H1 (cell line): ENCODE results near the gene PRMT5. TPM values are rescaled to one million over a fixed set of nuclear protein-coding genes. Genes with fewer than 3 reads are reported as not detected.

Experiments
- CTCF ChIA-PET: fragments of 300-600 bp; sonication (Branson Sonifier 250); formaldehyde crosslinking; loops from one replicate; lab custom pipeline; 2021; ENCODE audit not compliant: partially characterized antibody; lab: Charles Lee
- POLR2A ChIA-PET: fragments of 300-600 bp; sonication (Branson Sonifier 250); formaldehyde crosslinking; loops from one replicate; lab custom pipeline; 2021; ENCODE audit warnings: inconsistent platforms; ENCODE audit not compliant: partially characterized antibody; lab: Charles Lee
- DNase-seq, 2 experiments: peaks; one replicate each; pipeline versions ENCODE4 v3.0.0 to v3.0.0-alpha.2; 2010 to 2022; ENCODE audit warnings: low spot score in 2 of 2, low read depth in 1 of 2, mixed read lengths in 1 of 2
- FAIRE-seq: peaks from 2 replicates; lab custom pipeline; 2011; peaks lifted over from hg19 to GRCh38; lab: Jason Lieb, UNC
- H2AFZ ChIP-seq: 2 replicates; pipeline ENCODE4 v1.8.1; 2012; ENCODE audit warnings: low read length, inconsistent platforms
- H2AK5ac ChIP-seq: 2 replicates; pipeline ENCODE4 v1.6.1; 2013; ENCODE audit warnings: low read depth, low read length
- H2BK120ac ChIP-seq: replicated peaks from 2 replicates; pipeline ENCODE3; 2013; ENCODE audit warnings: low read depth, low read length, inconsistent platforms
- H2BK12ac ChIP-seq: 2 replicates; pipeline ENCODE4 v1.6.1; 2013; ENCODE audit warnings: low read depth, low read length
- H2BK15ac ChIP-seq: 2 replicates; pipeline ENCODE4 v1.6.1; 2013; ENCODE audit warnings: low read length
- H2BK20ac ChIP-seq: 2 replicates; pipeline ENCODE4 v1.6.1; 2013; ENCODE audit warnings: low read length
- H2BK5ac ChIP-seq: 2 replicates; pipeline ENCODE4 v1.6.1; 2013; ENCODE audit warnings: low read depth, low read length
- H3K14ac ChIP-seq: 2 replicates; pipeline ENCODE4 v1.6.1; 2013; ENCODE audit warnings: inconsistent platforms; ENCODE audit not compliant: insufficient read length
- H3K18ac ChIP-seq: 2 replicates; pipeline ENCODE4 v1.6.1; 2013; ENCODE audit warnings: low read length; ENCODE audit errors: extremely low read depth
- H3K23ac ChIP-seq: 2 replicates; pipeline ENCODE4 v1.6.1; 2013; ENCODE audit warnings: inconsistent platforms; ENCODE audit not compliant: insufficient read length
- H3K23me2 ChIP-seq: 2 replicates; pipeline ENCODE4 v1.6.1; 2013; ENCODE audit warnings: low read depth, low read length
- H3K27ac ChIP-seq: 2 replicates; pipeline ENCODE4 v1.6.1; 2011; ENCODE audit warnings: low read depth, low read length, inconsistent platforms
- H3K27me3 ChIP-seq, 4 experiments: replicated peaks in 1 of 4; 1 replicate in 1 of 4; 2 replicates in 3 of 4; pipeline versions ENCODE4 v1.6.1 to v1.8.1; 2011 to 2013; ENCODE audit warnings: low read length in 3 of 4, mild to moderate bottlenecking in 3 of 4, inconsistent platforms in 2 of 4, mixed read lengths in 2 of 4, moderate library complexity in 1 of 4; ENCODE audit not compliant: control insufficient read depth in 3 of 4, insufficient read depth in 3 of 4; ENCODE audit errors: extremely low read depth in 1 of 4
- H3K36me3 ChIP-seq, 4 experiments: 2 replicates each; pipeline versions ENCODE4 v1.6.1 to v1.8.1; 2011 to 2013; ENCODE audit warnings: mild to moderate bottlenecking in 4 of 4, low read length in 3 of 4, moderate library complexity in 2 of 4, control low read depth in 1 of 4, inconsistent platforms in 1 of 4; ENCODE audit not compliant: insufficient read depth in 4 of 4, control insufficient read depth in 2 of 4
- H3K4ac ChIP-seq: replicated peaks from 2 replicates; pipeline ENCODE3; 2013; ENCODE audit warnings: low read length, low read depth, mixed read lengths, inconsistent platforms; ENCODE audit not compliant: insufficient read length
- H3K4me1 ChIP-seq, 4 experiments: replicated peaks in 1 of 4; 1 replicate in 1 of 4; 2 replicates in 3 of 4; pipeline versions ENCODE4 v1.6.1 to v1.8.1; 2011 to 2013; ENCODE audit warnings: low read length in 3 of 4, inconsistent platforms in 2 of 4, mixed read lengths in 1 of 4; ENCODE audit not compliant: insufficient read depth in 4 of 4, control insufficient read depth in 3 of 4
- H3K4me2 ChIP-seq, 2 experiments: 2 replicates each; pipeline versions ENCODE4 v1.6.1 to v1.8.1; 2011 to 2013; ENCODE audit warnings: low read depth in 2 of 2, low read length in 2 of 2, control low read depth in 1 of 2, inconsistent platforms in 1 of 2, mild to moderate bottlenecking in 1 of 2; ENCODE audit not compliant: insufficient read depth in 1 of 2
- H3K4me3 ChIP-seq, 4 experiments: fragments of 200-600, 300-600 bp in 1 of 4; sonication (generic), shearing (Covaris generic), sonication (Bioruptor Twin) in 1 of 4; 2 replicates each; pipeline versions ENCODE4 v1.5.1 to v1.8.1; 2011 to 2016; ENCODE audit warnings: low read length in 4 of 4, low read depth in 3 of 4, control low read depth in 2 of 4, inconsistent platforms in 2 of 4, mild to moderate bottlenecking in 2 of 4, mixed read lengths in 1 of 4, moderate library complexity in 1 of 4; ENCODE audit not compliant: insufficient read depth in 2 of 4; ENCODE audit errors: extremely low read depth in 1 of 4
- H3K56ac ChIP-seq: replicated peaks from 2 replicates; pipeline ENCODE3; 2013; ENCODE audit warnings: low read depth, mild to moderate bottlenecking, mixed read lengths, low read length, inconsistent platforms; ENCODE audit not compliant: insufficient read length
- H3K79me1 ChIP-seq: 2 replicates; pipeline ENCODE4 v1.6.1; 2013; ENCODE audit warnings: low read depth, low read length, control low read depth
- H3K79me2 ChIP-seq, 2 experiments: 2 replicates each; pipeline versions ENCODE4 v1.6.1 to v1.8.1; 2012 to 2013; ENCODE audit warnings: low read length in 2 of 2, mild to moderate bottlenecking in 2 of 2, inconsistent platforms in 1 of 2; ENCODE audit not compliant: insufficient read depth in 2 of 2, control insufficient read depth in 1 of 2
- H3K9ac ChIP-seq, 4 experiments: replicated peaks in 1 of 4; 1 replicate in 1 of 4; 2 replicates in 3 of 4; pipeline versions ENCODE4 v1.6.1 to v1.8.1; 2011 to 2013; ENCODE audit warnings: low read depth in 3 of 4, low read length in 3 of 4, control low read depth in 2 of 4, mild to moderate bottlenecking in 2 of 4, moderate library complexity in 2 of 4, inconsistent platforms in 1 of 4; ENCODE audit errors: extremely low read depth in 1 of 4
- H3K9me3 ChIP-seq, 2 experiments: 2 replicates each; pipeline versions ENCODE4 v1.6.1 to v1.8.1; 2012 to 2013; ENCODE audit warnings: mild to moderate bottlenecking in 2 of 2, moderate library complexity in 2 of 2, control low read depth in 1 of 2, inconsistent platforms in 1 of 2, low read depth in 1 of 2, low read length in 1 of 2, mixed read lengths in 1 of 2; ENCODE audit not compliant: insufficient read depth in 2 of 2
- H4K20me1 ChIP-seq, 2 experiments: replicated peaks in 1 of 2; 2 replicates each; pipeline versions ENCODE3 to v1.8.1; 2011 to 2013; ENCODE audit warnings: inconsistent platforms in 2 of 2, low read length in 2 of 2, mild to moderate bottlenecking in 1 of 2; ENCODE audit not compliant: insufficient read depth in 2 of 2, control insufficient read depth in 1 of 2
- H4K5ac ChIP-seq: 2 replicates; pipeline ENCODE4 v1.6.1; 2013; ENCODE audit warnings: low read length, low read depth, mixed read lengths, inconsistent platforms; ENCODE audit not compliant: insufficient read length
- H4K8ac ChIP-seq: 2 replicates; pipeline ENCODE4 v1.8.0; 2013; ENCODE audit warnings: mild to moderate bottlenecking, moderate library complexity, low read length, inconsistent platforms; ENCODE audit not compliant: insufficient read depth; ENCODE audit errors: extremely low read depth
- H4K91ac ChIP-seq: replicated peaks from 2 replicates; pipeline ENCODE3; 2013; ENCODE audit warnings: low read length, mixed read lengths, inconsistent platforms; ENCODE audit not compliant: insufficient read length
- SAP30 ChIP-seq: fragments of 300-600 bp; sonication (generic); IDR thresholded peaks from 2 replicates; pipeline ENCODE4 v1.7.1; 2012; ENCODE audit warnings: low read length, moderate library complexity, mild to moderate bottlenecking, inconsistent platforms; ENCODE audit not compliant: insufficient read depth, insufficient replicate concordance
- WGBS, 2 experiments: shearing (Covaris generic) in 1 of 2; methylation state at CpG; one replicate each; pipeline versions ENCODE4 v1.1.6 to v1.1.7; 2013 to 2015; ENCODE audit warnings: low lambda C conversion rate in 2 of 2, mixed read lengths in 2 of 2, inconsistent platforms in 1 of 2, low coverage in 1 of 2, missing lambda C conversion rate in 1 of 2; ENCODE audit not compliant: insufficient replicate concordance in 2 of 2, insufficient coverage in 1 of 2, insufficient read length in 1 of 2; ENCODE audit errors: extremely low coverage in 1 of 2, missing lambda C conversion rate in 1 of 2; 5-methylcytosine and 5-hydroxymethylcytosine counted together
- polyA plus RNA-seq, 7 experiments: library from polyadenylated mRNA; depleted of rRNA in 3 of 7; stranded (reverse) in 5 of 7; unstranded in 2 of 7; fragments of >200 nt in 5 of 7; fragments of 200-250 nt in 2 of 7; gene quantifications; 1 replicate in 5 of 7; 2 replicates in 1 of 7; 4 replicates in 1 of 7; pipeline versions ENCODE4 v1.2.1 to v1.2.3, GENCODE V29; 2011 to 2013; ENCODE audit warnings: missing spikeins in 2 of 7, mixed read lengths in 2 of 7
- total RNA-seq: library from RNA; stranded (reverse); fragmentation: NEBNext Ultra II Directional; extraction: Animal tissue kit (Norgen Biotek cat#: 25700); gene quantifications from 2 replicates; pipeline ENCODE4 v1.2.1, GENCODE V29; 2021

The PRMT5 gene
- total and polyA plus RNA-seq, 2 of the 8 experiments (the other 6 are each of a cell fraction or from before 2014, with no cell fraction given) = 171 to 402 TPM

DNA sequence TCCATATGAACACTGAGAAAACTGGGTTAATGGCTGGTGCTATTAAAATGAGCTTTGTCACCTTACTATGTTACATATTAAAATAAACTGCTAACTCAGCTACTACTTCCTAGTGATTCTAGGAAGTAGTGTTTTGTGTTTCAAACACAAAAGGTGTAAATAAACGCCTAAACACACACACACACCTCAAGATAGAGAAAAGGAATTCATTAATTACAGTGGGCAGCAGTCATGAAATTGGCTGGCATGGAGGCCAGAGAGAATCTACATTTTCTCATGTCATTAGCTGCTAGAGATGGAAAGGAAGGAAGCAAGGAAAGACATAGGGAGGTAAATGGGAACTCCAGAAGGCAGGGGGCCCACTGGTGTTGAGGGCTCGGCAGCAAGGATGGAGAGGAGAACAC is 787 bp upstream of the PRMT5 start:
- Histone ChIP-seq H3K27me3 (no peaks in the 10 kb centered on the region), H3K9me3 (no peaks in the 10 kb centered on the region), H3K4me3 (peak overlapping the region; percentile 59 to 94 (median 76)), H4K5ac (no peak overlapping the region), H2BK5ac (peak overlapping the region; percentile 4; the same call in 1 of the 2 replicates), H3K18ac (no peak overlapping the region), H3K4ac (no peak overlapping the region), H2AK5ac (no peak overlapping the region), H2BK15ac (no peak overlapping the region), H3K79me1 (peaks cover 5% of the 10 kb centered on the region; the same call in 1 of the 2 replicates), H2BK120ac (no peak overlapping the region), H3K9ac (peak overlapping the region in 3 of 4 experiments; percentile 10 to 71 (median 32); a peak in 6 of 7 replicates), H2BK20ac (no peak overlapping the region), H4K91ac (peak overlapping the region; percentile 35), H3K23ac (no peak overlapping the region), H3K4me1 (peaks cover 0 to 3% (median 1%) of the 10 kb centered on the region in 4 experiments; a peak in 3 of 7 replicates), H4K8ac (no peak overlapping the region), H4K20me1 (no peaks in the 10 kb centered on the region), H3K79me2 (peaks cover 5 to 21% of the 10 kb centered on the region in 2 experiments), H3K36me3 (peaks cover 11 to 23% (median 16%) of the 10 kb centered on the region in 4 experiments; a peak in 7 of 8 replicates), H3K14ac (no peak overlapping the region), H2BK12ac (no peak overlapping the region; the same call in 1 of the 2 replicates), H3K27ac (peak overlapping the region; percentile 17; the same call in 1 of the 2 replicates), H3K56ac (peak overlapping the region; percentile 9), H3K4me2 (peak overlapping the region; percentile 88 to 93), H2AFZ (peak overlapping the region; percentile 77; the same call in 1 of the 2 replicates), H3K23me2 (peaks cover 9% of the 10 kb centered on the region)
- FAIRE-seq = no peak
- WGBS, 2 experiments = 4% methylated on average over 2 of the region's 2 CpGs; no CpG with 5 or more reads in 1 of the 2 experiments
- DNase-seq = no peak
- POLR2A ChIA-PET = interaction anchor here (0.9 to 4.6 kb wide), 27 partner anchors 11 to 607 kb away, joined by 3 to 67 read pairs (median 5); partner anchors contain the start of genes ACIN1, AJUBA, C14orf119 and HAUS4
- CTCF ChIA-PET = interaction anchor here (0.6 to 3.2 kb wide), 32 partner anchors 10 to 371 kb away, joined by 3 to 22 read pairs (median 4); partner anchors contain the start of genes AJUBA, HAUS4, LRP10 and PSMB11
- TF ChIP-seq SAP30 = peak; percentile 17
